ENCODE results near the gene DCTN3. TPM values are rescaled to one million over a fixed set of nuclear protein-coding genes. Genes with fewer than 3 reads are reported as not detected.
A peak's percentile ranks its signal among the peaks of the same experiment; 100 is the strongest.

Gene DCTN3
- total RNA-seq, 2 donors from 2014 or later: 65.2 to 76.3 TPM

- no peak overlapping the region for H3K27ac ChIP-seq
- intact Hi-C loops (cut with DNase I): no loop called here
- no peaks in the 10 kb centered on the region for H3K9me3 ChIP-seq
- no peaks in the 10 kb centered on the region for H3K36me3 ChIP-seq
- peaks cover 41% of the 10 kb centered on the region for H3K27me3 ChIP-seq
- peaks cover 3% of the 10 kb centered on the region for H3K4me1 ChIP-seq
- DNase-seq: peak; percentile 57
- no peak for TF ChIP-seq CTCF (IDR thresholded peaks at IDR 0.05)
- H3K4me3 ChIP-seq: no peak overlapping the region
- no peak overlapping the region for H3K9ac ChIP-seq (ENCODE audit: low read depth in 2 of 2, low read length in 2 of 2)
Observed at GRCh38 chr9:34575862-34576596, 44.3 kb downstream of the DCTN3 start.

GRCh38 chr9:34575241-34575640 is 45.1 kb downstream of the DCTN3 start:
- intact Hi-C loops (cut with DNase I): no loop called here
- Histone ChIP-seq H3K9me3 (no peaks in the 10 kb centered on the region), H3K27ac (no peak overlapping the region), H3K4me1 (peaks cover 3% of the 10 kb centered on the region), H3K27me3 (peaks cover 38% of the 10 kb centered on the region), H3K9ac (ENCODE audit: low read depth in 2 of 2, low read length in 2 of 2) (no peak overlapping the region), H3K4me3 (no peak overlapping the region), H3K36me3 (no peaks in the 10 kb centered on the region)
- DNase-seq: no peak
- no peak for TF ChIP-seq CTCF (IDR thresholded peaks at IDR 0.05)

- intact Hi-C loops (cut with DNase I): no loop called here
- TF ChIP-seq CTCF (IDR thresholded peaks at IDR 0.05): no peak
- H3K9me3 ChIP-seq: no peaks in the 10 kb centered on the region
- no peak for DNase-seq
- no peak overlapping the region for H3K27ac ChIP-seq
- no peak overlapping the region for H3K4me3 ChIP-seq
- H3K4me1 ChIP-seq: peaks cover 3% of the 10 kb centered on the region
- H3K27me3 ChIP-seq: peaks cover 32% of the 10 kb centered on the region
- H3K9ac ChIP-seq (ENCODE audit: low read depth in 2 of 2, low read length in 2 of 2): no peak overlapping the region
- no peaks in the 10 kb centered on the region for H3K36me3 ChIP-seq
Observed at GRCh38 chr9:34574571-34574970, 45.7 kb downstream of the DCTN3 start.

GRCh38 chr9:34573599-34574325 is 46.5 kb downstream of the DCTN3 start:
- peaks cover 3% of the 10 kb centered on the region for H3K4me1 ChIP-seq
- H3K27me3 ChIP-seq: peaks cover 27% of the 10 kb centered on the region
- H3K9ac ChIP-seq (ENCODE audit: low read depth in 2 of 2, low read length in 2 of 2): no peak overlapping the region
- no peak for TF ChIP-seq CTCF (IDR thresholded peaks at IDR 0.05)
- H3K9me3 ChIP-seq: no peaks in the 10 kb centered on the region
- intact Hi-C loops (cut with DNase I): no loop called here
- H3K36me3 ChIP-seq: no peaks in the 10 kb centered on the region
- no peak overlapping the region for H3K27ac ChIP-seq
- no peak overlapping the region for H3K4me3 ChIP-seq
- DNase-seq: no peak

GRCh38 chr9:34572628-34573027 is 47.7 kb downstream of the DCTN3 start:
- H3K4me1 ChIP-seq: no peaks in the 10 kb centered on the region
- TF ChIP-seq CTCF (IDR thresholded peaks at IDR 0.05): no peak
- no peak overlapping the region for H3K4me3 ChIP-seq
- H3K27me3 ChIP-seq: peaks cover 16% of the 10 kb centered on the region
- no peak for DNase-seq
- H3K9ac ChIP-seq (ENCODE audit: low read depth in 2 of 2, low read length in 2 of 2): no peak overlapping the region
- intact Hi-C loops (cut with DNase I): no loop called here
- no peaks in the 10 kb centered on the region for H3K36me3 ChIP-seq
- no peak overlapping the region for H3K27ac ChIP-seq
- no peaks in the 10 kb centered on the region for H3K9me3 ChIP-seq
